AG04450 (cell line): Measurements from ENCODE around the gene NDFIP1. TPM values are rescaled to one million over a fixed set of nuclear protein-coding genes. Genes with fewer than 3 reads are reported as not detected.

ENCODE experiments used
- CTCF ChIA-PET: fragments of 300-600, 350-600 bp; formaldehyde crosslinking; extraction: SDS; loops from one replicate; lab custom pipeline; 2022; ENCODE audit warnings: antibody characterized with exemption, inconsistent platforms; lab: Charles Lee
- POLR2A ChIA-PET: fragments of 350-600 bp; formaldehyde crosslinking; extraction: SDS; loops from one replicate; lab custom pipeline; 2021; ENCODE audit warnings: antibody characterized with exemption, inconsistent platforms; lab: Yijun Ruan, JAX
- DNase-seq: peaks from one replicate; pipeline ENCODE4 v3.0.0-alpha.2; 2011; ENCODE audit warnings: low read depth, low spot score
- H3K27ac ChIP-seq: one replicate; pipeline ENCODE4 v1.5.1; 2012; ENCODE audit warnings: low read depth, low read length, control low read depth
- H3K27me3 ChIP-seq: one replicate; pipeline ENCODE4 v1.6.0; 2012; ENCODE audit warnings: low read length; ENCODE audit not compliant: control insufficient read depth, insufficient read depth
- H3K4me3 ChIP-seq: 2 replicates; pipeline ENCODE4 v1.5.1; 2011; ENCODE audit warnings: mild to moderate bottlenecking, low read depth, low read length, control low read depth
- H3K9me3 ChIP-seq: 2 replicates; pipeline ENCODE4 v1.5.1; 2012; ENCODE audit warnings: low read length; ENCODE audit not compliant: control insufficient read depth, insufficient read depth
- polyA plus RNA-seq: library from polyadenylated mRNA; depleted of rRNA; stranded (reverse); fragments of >200 nt; gene quantifications from 2 replicates; pipeline ENCODE4 v1.2.3, GENCODE V29; 2011
- TF ChIP-seq, protein P1 (sequence below): IDR thresholded peaks from 2 replicates; pipeline ENCODE4 v1.5.1; 2011; ENCODE audit warnings: low read depth, low read length, control low read depth, inconsistent platforms

Gene NDFIP1
- polyA plus RNA-seq, 1 experiment, result 31.9 TPM

DNA sequence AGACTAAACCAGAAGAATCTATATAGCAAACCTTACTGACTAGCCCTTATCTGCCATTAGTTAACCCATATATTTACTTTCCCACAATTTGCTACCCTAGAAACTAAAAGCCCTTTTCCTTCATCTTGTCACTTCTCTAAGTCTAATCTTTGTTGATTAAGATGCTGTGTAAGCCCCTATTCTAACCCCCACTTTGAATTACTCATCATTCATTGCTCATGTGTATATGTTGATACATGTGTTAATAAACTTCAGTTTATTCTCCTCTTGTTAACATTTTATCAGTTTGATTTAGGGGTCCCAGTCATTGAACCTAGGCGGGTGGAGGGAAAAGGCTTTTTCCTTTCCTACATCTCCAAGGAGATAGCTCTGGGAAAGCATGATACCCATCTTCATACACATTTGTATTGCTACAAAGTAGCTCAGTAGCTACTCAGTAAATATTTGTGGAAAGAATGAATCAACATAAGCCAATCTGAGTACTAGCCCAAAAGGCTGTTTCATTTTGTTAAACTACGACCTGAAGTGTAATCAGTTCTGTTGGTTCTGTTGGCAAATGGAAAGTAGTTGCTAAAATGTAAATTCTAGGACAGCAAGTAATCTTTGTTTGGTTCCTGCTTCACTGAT, 35.1 kb upstream of the NDFIP1 start:
- H3K4me3 ChIP-seq, result no peak overlapping the region
- ChIA-PET POLR2A (no interaction called here), CTCF (no interaction called here)
- H3K27ac ChIP-seq, result no peak overlapping the region
- H3K9me3 ChIP-seq, result no peaks in the 10 kb centered on the region; the same call in 1 of the 2 replicates
- H3K27me3 ChIP-seq, result peaks cover 11% of the 10 kb centered on the region
- no peak for DNase-seq
- TF ChIP-seq, protein P1, sequence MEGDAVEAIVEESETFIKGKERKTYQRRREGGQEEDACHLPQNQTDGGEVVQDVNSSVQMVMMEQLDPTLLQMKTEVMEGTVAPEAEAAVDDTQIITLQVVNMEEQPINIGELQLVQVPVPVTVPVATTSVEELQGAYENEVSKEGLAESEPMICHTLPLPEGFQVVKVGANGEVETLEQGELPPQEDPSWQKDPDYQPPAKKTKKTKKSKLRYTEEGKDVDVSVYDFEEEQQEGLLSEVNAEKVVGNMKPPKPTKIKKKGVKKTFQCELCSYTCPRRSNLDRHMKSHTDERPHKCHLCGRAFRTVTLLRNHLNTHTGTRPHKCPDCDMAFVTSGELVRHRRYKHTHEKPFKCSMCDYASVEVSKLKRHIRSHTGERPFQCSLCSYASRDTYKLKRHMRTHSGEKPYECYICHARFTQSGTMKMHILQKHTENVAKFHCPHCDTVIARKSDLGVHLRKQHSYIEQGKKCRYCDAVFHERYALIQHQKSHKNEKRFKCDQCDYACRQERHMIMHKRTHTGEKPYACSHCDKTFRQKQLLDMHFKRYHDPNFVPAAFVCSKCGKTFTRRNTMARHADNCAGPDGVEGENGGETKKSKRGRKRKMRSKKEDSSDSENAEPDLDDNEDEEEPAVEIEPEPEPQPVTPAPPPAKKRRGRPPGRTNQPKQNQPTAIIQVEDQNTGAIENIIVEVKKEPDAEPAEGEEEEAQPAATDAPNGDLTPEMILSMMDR, result no peak

DNA sequence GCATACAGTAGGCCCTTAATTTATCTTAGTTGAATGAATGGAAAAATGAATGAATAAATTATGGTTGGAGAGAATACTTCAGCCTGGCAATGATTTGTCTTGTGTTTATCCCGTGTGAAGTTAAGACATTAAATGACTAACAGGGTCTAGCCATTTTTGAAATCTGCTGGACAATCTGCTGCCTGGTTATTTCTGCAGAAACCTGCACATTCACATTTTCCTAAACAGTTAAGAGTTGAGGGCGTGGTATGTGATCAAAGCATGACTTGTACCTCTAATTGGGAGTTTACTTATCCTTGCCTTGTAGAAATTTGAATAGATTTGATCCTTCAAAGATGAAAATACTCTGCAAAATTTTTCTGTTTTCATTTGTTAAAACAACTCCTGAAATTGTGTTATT, 34.6 kb upstream of the NDFIP1 start:
- peaks cover 11% of the 10 kb centered on the region for H3K27me3 ChIP-seq
- H3K27ac ChIP-seq, result no peak overlapping the region
- CTCF ChIA-PET, result no interaction called here
- H3K4me3 ChIP-seq, result no peak overlapping the region
- DNase-seq, result no peak
- no peaks in the 10 kb centered on the region; the same call in 1 of the 2 replicates for H3K9me3 ChIP-seq
- POLR2A ChIA-PET, result no interaction called here
- TF ChIP-seq, protein P1, result no peak

- no peak for DNase-seq
- ChIA-PET CTCF (no interaction called here), POLR2A (no interaction called here)
- no peak overlapping the region for H3K27ac ChIP-seq
- no peaks in the 10 kb centered on the region; the same call in 1 of the 2 replicates for H3K9me3 ChIP-seq
- peaks cover 14% of the 10 kb centered on the region for H3K27me3 ChIP-seq
- TF ChIP-seq, protein P1, result no peak
- H3K4me3 ChIP-seq, result no peak overlapping the region
These were observed 30.4 kb upstream of the NDFIP1 start for GRCh38 chr5:142078221-142078620.

- POLR2A ChIA-PET, result no interaction called here
- CTCF ChIA-PET, result no interaction called here
- H3K9me3 ChIP-seq, result no peaks in the 10 kb centered on the region; the same call in 1 of the 2 replicates
These were observed 29.9 kb upstream of the NDFIP1 start for GRCh38 chr5:142078706-142079105.

DNA sequence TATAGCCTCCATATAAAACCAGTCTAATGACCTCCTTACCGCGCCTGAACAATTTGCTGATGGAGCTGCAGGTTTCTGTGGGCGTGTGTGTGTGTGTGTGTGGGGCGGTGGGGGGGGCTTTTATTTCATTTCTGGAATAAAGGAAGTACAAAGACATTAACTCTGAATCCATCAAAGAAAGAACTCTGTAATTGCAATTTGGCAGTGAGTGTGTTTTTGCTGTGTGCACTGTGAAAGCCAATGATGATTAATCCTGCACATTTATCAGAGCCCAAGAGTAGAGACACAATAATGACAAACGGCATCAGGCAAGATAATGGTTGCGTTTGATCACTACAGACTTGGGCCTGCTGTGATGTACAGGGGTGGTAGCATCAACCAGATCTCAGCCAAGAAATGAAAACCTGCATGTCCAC, 29.3 kb upstream of the NDFIP1 start:
- Histone ChIP-seq H3K4me3 (no peak overlapping the region), H3K9me3 (no peaks in the 10 kb centered on the region; the same call in 1 of the 2 replicates), H3K27ac (no peak overlapping the region), H3K27me3 (peaks cover 14% of the 10 kb centered on the region)
- POLR2A ChIA-PET, result no interaction called here
- TF ChIP-seq, protein P1, result no peak
- no peak for DNase-seq
- CTCF ChIA-PET, result no interaction called here

More at GRCh38 chr5:142078706-142079105, 29.9 kb upstream of the NDFIP1 start:
- Histone ChIP-seq H3K27ac (no peak overlapping the region), H3K27me3 (peaks cover 14% of the 10 kb centered on the region), H3K4me3 (no peak overlapping the region)
- DNase-seq, result no peak
- TF ChIP-seq, protein P1, result no peak
